ENCODE data around the gene SPATA18.
"Not testable (repeated sequence)": the region's sequence is repeated elsewhere in the genome, so short reads cannot be mapped to it uniquely, and the experiment has no call there.

Gene SPATA18

GRCh38 chr4:52051615-52052474 is 741 bp downstream of the SPATA18 start:
- DNase-seq (ENCODE audit: low spot score) (peak; percentile 11), FAIRE-seq (no peak)

GRCh38 chr4:52052475-52052780 is 1.3 kb downstream of the SPATA18 start:
- no peak for FAIRE-seq
- DNase-seq (ENCODE audit: low spot score), result no peak

- FAIRE-seq (no peak), DNase-seq (ENCODE audit: low spot score) (no peak)
These were observed 3.1 kb downstream of the SPATA18 start for GRCh38 chr4:52054254-52054653.

GRCh38 chr4:52057196-52057595 is 6.1 kb downstream of the SPATA18 start:
- no peak for DNase-seq (ENCODE audit: low spot score)
- no peak for FAIRE-seq

- FAIRE-seq (no peak), DNase-seq (ENCODE audit: low spot score) (no peak)
These were observed 7.2 kb downstream of the SPATA18 start for GRCh38 chr4:52058275-52058674.

- DNase-seq (ENCODE audit: low spot score), result no peak
These were observed 8.3 kb downstream of the SPATA18 start for GRCh38 chr4:52059372-52059771.

GRCh38 chr4:52069571-52069970 is 18.5 kb downstream of the SPATA18 start:
- FAIRE-seq (no peak), DNase-seq (ENCODE audit: low spot score) (no peak)

More at GRCh38 chr4:52059372-52059771, 8.3 kb downstream of the SPATA18 start:
- no peak for FAIRE-seq

- DNase-seq (ENCODE audit: low spot score) (no peak), FAIRE-seq (no peak)
These were observed 20.9 kb downstream of the SPATA18 start for GRCh38 chr4:52071791-52072546.

- DNase-seq (ENCODE audit: low spot score), result no peak
- FAIRE-seq, result no peak
These were observed 25.6 kb downstream of the SPATA18 start for GRCh38 chr4:52076731-52077130.

- FAIRE-seq (no peak), DNase-seq (ENCODE audit: low spot score) (no peak)
These were observed 28.6 kb downstream of the SPATA18 start for GRCh38 chr4:52079659-52080058.

- DNase-seq (ENCODE audit: low spot score), result no peak
- no peak for FAIRE-seq
These were observed 30.1 kb downstream of the SPATA18 start for GRCh38 chr4:52081216-52081615.

- DNase-seq (ENCODE audit: low spot score); FAIRE-seq: not testable (repeated sequence)
These were observed 35.3 kb downstream of the SPATA18 start for GRCh38 chr4:52086425-52086824.

- no peak for FAIRE-seq
- no peak for DNase-seq (ENCODE audit: low spot score)
These were observed 40.7 kb downstream of the SPATA18 start for GRCh38 chr4:52091801-52092200.

- FAIRE-seq (no peak), DNase-seq (ENCODE audit: low spot score) (no peak)
These were observed 42.4 kb downstream of the SPATA18 start for GRCh38 chr4:52093466-52093865.

GRCh38 chr4:52094376-52095145 is 43.5 kb downstream of the SPATA18 start:
- DNase-seq (ENCODE audit: low spot score), result no peak
- FAIRE-seq, result no peak

GRCh38 chr4:52095374-52095773 is 44.3 kb downstream of the SPATA18 start:
- DNase-seq (ENCODE audit: low spot score) (no peak), FAIRE-seq (no peak)

- DNase-seq (ENCODE audit: low spot score) (no peak), FAIRE-seq (no peak)
These were observed 44.9 kb downstream of the SPATA18 start for GRCh38 chr4:52096048-52096447.

- DNase-seq (ENCODE audit: low spot score) (no peak), FAIRE-seq (no peak)
These were observed 47.5 kb downstream of the SPATA18 start for GRCh38 chr4:52098618-52099017.

GRCh38 chr4:52099860-52100461 is 48.9 kb downstream of the SPATA18 start:
- FAIRE-seq, result no peak
- peak; percentile 52 for DNase-seq (ENCODE audit: low spot score)

GRCh38 chr4:52102587-52102986 is 51.5 kb downstream of the SPATA18 start:
- peak; percentile 80 for FAIRE-seq
- DNase-seq (ENCODE audit: low spot score), result peak; percentile 76

- DNase-seq (ENCODE audit: low spot score) (no peak), FAIRE-seq (no peak)
These were observed 52.2 kb downstream of the SPATA18 start for GRCh38 chr4:52103319-52103718.

- DNase-seq (ENCODE audit: low spot score), result no peak
- FAIRE-seq, result no peak
These were observed 54.2 kb downstream of the SPATA18 start for GRCh38 chr4:52105276-52105675.

Data from RCC 7860 (cell line).